GM18520 (cell line): ENCODE data around the gene BAG5.
"Not testable (repeated sequence)": the region's sequence is repeated elsewhere in the genome, so short reads cannot be mapped to it uniquely, and the experiment has no call there.

Source experiments
- ATAC-seq: cut with Tn5 transposase; IDR thresholded peaks from one replicate; pipeline ENCODE4 v1.9.1; 2021; ENCODE audit not compliant: unreplicated experiment

The BAG5 gene

GRCh38 chr14:103562429-103563225 lies at the start of gene BAG5, which contains the start of gene COA8:
BAG5 (minus strand) TSS chr14:103562657; CDS start chr14:103561164, 1,493 bp downstream.
COA8 (plus strand) TSS chr14:103562960; CDS start chr14:103563002, 42 bp downstream.
- peak; percentile 73 for ATAC-seq

- ATAC-seq, result no peak
These were observed 48.8 kb upstream of the BAG5 start for GRCh38 chr14:103611215-103611614.

GRCh38 chr14:103609081-103609480 lies 46.6 kb upstream of the BAG5 start:
- ATAC-seq, result not testable (repeated sequence)

- no peak for ATAC-seq
These were observed 45.4 kb upstream of the BAG5 start for GRCh38 chr14:103607822-103608221.

GRCh38 chr14:103606963-103607668 lies 44.7 kb upstream of the BAG5 start:
- ATAC-seq, result no peak

GRCh38 chr14:103604620-103605019 lies 42.2 kb upstream of the BAG5 start:
- no peak for ATAC-seq

- no peak for ATAC-seq
These were observed 38.0 kb upstream of the BAG5 start for GRCh38 chr14:103600503-103600902.

- no peak for ATAC-seq
These were observed 35.3 kb upstream of the BAG5 start for GRCh38 chr14:103597623-103598377.

- ATAC-seq, result no peak
These were observed 31.8 kb upstream of the BAG5 start for GRCh38 chr14:103594265-103594664.

- peak; percentile 85 for ATAC-seq
These were observed 31.1 kb upstream of the BAG5 start for GRCh38 chr14:103593577-103593976.

- no peak for ATAC-seq
These were observed 22.0 kb upstream of the BAG5 start for GRCh38 chr14:103584326-103584915.

GRCh38 chr14:103581954-103582703 lies 19.7 kb upstream of the BAG5 start:
- ATAC-seq, result no peak

GRCh38 chr14:103581206-103581605 lies 18.7 kb upstream of the BAG5 start:
- no peak for ATAC-seq

GRCh38 chr14:103578401-103579075 lies 16.1 kb upstream of the BAG5 start:
- no peak for ATAC-seq

GRCh38 chr14:103576371-103577024 lies 14.0 kb upstream of the BAG5 start:
- ATAC-seq, result no peak

GRCh38 chr14:103574707-103575285 lies 12.3 kb upstream of the BAG5 start:
- no peak for ATAC-seq

GRCh38 chr14:103574104-103574503 lies 11.6 kb upstream of the BAG5 start:
- no peak for ATAC-seq

GRCh38 chr14:103569408-103569807 lies 7.0 kb upstream of the BAG5 start:
- no peak for ATAC-seq

- no peak for ATAC-seq
These were observed 6.5 kb upstream of the BAG5 start for GRCh38 chr14:103568952-103569351.
